Neural cell (in vitro differentiated cells): ENCODE data around the gene JOSD2. TPM values are rescaled to one million over a fixed set of nuclear protein-coding genes. Genes with fewer than 3 reads are reported as not detected.

Experiments used
- H2AFZ ChIP-seq: fragments of 200-600, 300-800 bp; sonication (generic), shearing (Covaris generic); 2 replicates; pipeline ENCODE4 v1.6.0; 2014; ENCODE audit warnings: low read depth, mild to moderate bottlenecking, antibody characterized with exemption, low read length, moderate library complexity
- H3F3A ChIP-seq: fragments of 200-600 bp; shearing (Covaris generic); 2 replicates; pipeline ENCODE4 v1.6.1; 2016; ENCODE audit warnings: mild to moderate bottlenecking, moderate library complexity, mixed read lengths, antibody characterized with exemption, low read length; ENCODE audit not compliant: insufficient read depth, poor library complexity, severe bottlenecking
- H3K27ac ChIP-seq: fragments of 200-600, 300-800 bp; sonication (generic), shearing (Covaris generic); 2 replicates; pipeline ENCODE4 v1.5.1; 2014; ENCODE audit warnings: mild to moderate bottlenecking, low read length, moderate library complexity
- H3K27me3 ChIP-seq: fragments of 300-800, 200-600 bp; sonication (generic), shearing (Covaris generic); 2 replicates; pipeline ENCODE4 v1.6.0; 2014; ENCODE audit warnings: mild to moderate bottlenecking, low read depth, low read length, moderate library complexity; ENCODE audit not compliant: insufficient read depth
- H3K36me3 ChIP-seq: fragments of 300-800, 200-600 bp; sonication (generic), shearing (Covaris generic); 2 replicates; pipeline ENCODE4 v1.5.1; 2014; ENCODE audit warnings: mild to moderate bottlenecking, antibody characterized with exemption, low read length, moderate library complexity; ENCODE audit not compliant: insufficient read depth
- H3K4me2 ChIP-seq: fragments of 300-800, 200-600 bp; sonication (generic), shearing (Covaris generic); 2 replicates; pipeline ENCODE4 v1.6.0; 2014; ENCODE audit warnings: mild to moderate bottlenecking, low read length
- H3K4me3 ChIP-seq: fragments of 300-800, 200-600 bp; sonication (generic), shearing (Covaris generic); 2 replicates; pipeline ENCODE4 v1.5.1; 2014; ENCODE audit warnings: mild to moderate bottlenecking, low read length, moderate library complexity
- H3K79me2 ChIP-seq: fragments of 200-600 bp; shearing (Covaris generic); replicated peaks from 2 replicates; pipeline ENCODE4 v1.6.0; 2014; ENCODE audit warnings: mild to moderate bottlenecking, low read length, moderate library complexity; ENCODE audit not compliant: insufficient read depth
- H3K9ac ChIP-seq: fragments of 300-800, 200-600 bp; sonication (generic), shearing (Covaris generic); 2 replicates; pipeline ENCODE4 v1.6.1; 2016; ENCODE audit warnings: mild to moderate bottlenecking, low read length, mixed read lengths
- H3K9me2 ChIP-seq: fragments of 200-600 bp; shearing (Covaris generic); 2 replicates; pipeline ENCODE4 v1.6.1; 2016; ENCODE audit warnings: mild to moderate bottlenecking, low read length, mixed read lengths; ENCODE audit not compliant: insufficient read depth
- H3K9me3 ChIP-seq: fragments of 200-600, 300-800 bp; sonication (generic), shearing (Covaris generic); 2 replicates; pipeline ENCODE4 v1.6.1; 2016; ENCODE audit warnings: mild to moderate bottlenecking, mixed run types, low read length, moderate library complexity, mixed read lengths
- H4K20me1 ChIP-seq: fragments of 200-600 bp; shearing (Covaris generic); 2 replicates; pipeline ENCODE4 v1.6.1; 2016; ENCODE audit warnings: mild to moderate bottlenecking, mixed run types; ENCODE audit not compliant: insufficient read depth
- EP300 ChIP-seq: fragments of 450-650 bp; conservative IDR thresholded peaks from 2 replicates; pipeline ENCODE4 v1.6.1; 2014; ENCODE audit warnings: antibody characterized with exemption, mild to moderate bottlenecking, moderate library complexity; ENCODE audit not compliant: poor library complexity, severe bottlenecking
- EZH2 ChIP-seq: fragments of 200-600, 300-800 bp; shearing (Covaris generic), sonication (generic); IDR thresholded peaks from 2 replicates; pipeline ENCODE4 v1.6.1; 2014; ENCODE audit warnings: antibody characterized with exemption, low read length, borderline replicate concordance, mild to moderate bottlenecking; ENCODE audit not compliant: insufficient read depth, poor library complexity, severe bottlenecking
- MXI1 ChIP-seq: fragments of 450-650 bp; conservative IDR thresholded peaks from 2 replicates; pipeline ENCODE4 v1.6.1; 2014; ENCODE audit warnings: antibody characterized with exemption, mild to moderate bottlenecking; ENCODE audit not compliant: poor library complexity, severe bottlenecking
- POLR2AphosphoS5 ChIP-seq: IDR thresholded peaks from 2 replicates; pipeline ENCODE4 v1.6.1; 2012
- RAD21 ChIP-seq: fragments of 450-650 bp; conservative IDR thresholded peaks from 2 replicates; pipeline ENCODE4 v1.6.1; 2014; ENCODE audit warnings: antibody characterized with exemption, mild to moderate bottlenecking, moderate library complexity
- REST ChIP-seq: IDR thresholded peaks from 2 replicates; pipeline ENCODE4 v1.6.1; 2012; ENCODE audit warnings: borderline replicate concordance
- SMC3 ChIP-seq: fragments of 450-650 bp; conservative IDR thresholded peaks from 2 replicates; pipeline ENCODE4 v1.6.1; 2014; ENCODE audit warnings: antibody characterized with exemption, mild to moderate bottlenecking, moderate library complexity; ENCODE audit not compliant: poor library complexity
- TAF1 ChIP-seq: IDR thresholded peaks from 2 replicates; pipeline ENCODE4 v1.6.1; 2012; ENCODE audit warnings: low read depth
- polyA plus RNA-seq: library from polyadenylated mRNA; depleted of rRNA; stranded (reverse); fragments of >200 nt; gene quantifications from 2 replicates; pipeline ENCODE4 v1.2.3, GENCODE V29; 2014
- TF ChIP-seq, protein P1 (sequence below): fragments of 450-650 bp; IDR thresholded peaks from 2 replicates; pipeline ENCODE4 v1.5.1; 2014; ENCODE audit warnings: antibody characterized with exemption, mild to moderate bottlenecking, moderate library complexity; ENCODE audit not compliant: poor library complexity, severe bottlenecking

Gene JOSD2
- polyA plus RNA-seq, 1 donor from 2014 or later: 10.7 TPM

GRCh38 chr19:50478901-50479715, 31.9 kb downstream of the JOSD2 start:
- no peaks in the 10 kb centered on the region for H3K27me3 ChIP-seq
- TF ChIP-seq TAF1: no peak
- no peak for TF ChIP-seq SMC3
- no peak for TF ChIP-seq REST
- no peak for TF ChIP-seq EP300
- TF ChIP-seq, protein P1, sequence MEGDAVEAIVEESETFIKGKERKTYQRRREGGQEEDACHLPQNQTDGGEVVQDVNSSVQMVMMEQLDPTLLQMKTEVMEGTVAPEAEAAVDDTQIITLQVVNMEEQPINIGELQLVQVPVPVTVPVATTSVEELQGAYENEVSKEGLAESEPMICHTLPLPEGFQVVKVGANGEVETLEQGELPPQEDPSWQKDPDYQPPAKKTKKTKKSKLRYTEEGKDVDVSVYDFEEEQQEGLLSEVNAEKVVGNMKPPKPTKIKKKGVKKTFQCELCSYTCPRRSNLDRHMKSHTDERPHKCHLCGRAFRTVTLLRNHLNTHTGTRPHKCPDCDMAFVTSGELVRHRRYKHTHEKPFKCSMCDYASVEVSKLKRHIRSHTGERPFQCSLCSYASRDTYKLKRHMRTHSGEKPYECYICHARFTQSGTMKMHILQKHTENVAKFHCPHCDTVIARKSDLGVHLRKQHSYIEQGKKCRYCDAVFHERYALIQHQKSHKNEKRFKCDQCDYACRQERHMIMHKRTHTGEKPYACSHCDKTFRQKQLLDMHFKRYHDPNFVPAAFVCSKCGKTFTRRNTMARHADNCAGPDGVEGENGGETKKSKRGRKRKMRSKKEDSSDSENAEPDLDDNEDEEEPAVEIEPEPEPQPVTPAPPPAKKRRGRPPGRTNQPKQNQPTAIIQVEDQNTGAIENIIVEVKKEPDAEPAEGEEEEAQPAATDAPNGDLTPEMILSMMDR: no peak
- no peak for TF ChIP-seq EZH2
- TF ChIP-seq MXI1: no peak
- TF ChIP-seq POLR2AphosphoS5: no peak
- no peak for TF ChIP-seq RAD21
- peaks cover 3% of the 10 kb centered on the region for H3F3A ChIP-seq
- no peaks in the 10 kb centered on the region for H3K9me3 ChIP-seq
- no peak overlapping the region for H3K4me2 ChIP-seq
- H3K4me3 ChIP-seq: no peak overlapping the region
- H3K9ac ChIP-seq: no peak overlapping the region
- H4K20me1 ChIP-seq: no peaks in the 10 kb centered on the region
- no peak overlapping the region for H2AFZ ChIP-seq
- no peaks in the 10 kb centered on the region for H3K9me2 ChIP-seq
- H3K36me3 ChIP-seq: no peaks in the 10 kb centered on the region
- peaks cover 21% of the 10 kb centered on the region for H3K79me2 ChIP-seq
- H3K27ac ChIP-seq: no peak overlapping the region

- TF ChIP-seq, protein P1: no peak
- TF ChIP-seq MXI1: no peak
- TF ChIP-seq SMC3: no peak
- TF ChIP-seq POLR2AphosphoS5: no peak
- no peak for TF ChIP-seq TAF1
- TF ChIP-seq REST: no peak
- no peak for TF ChIP-seq EZH2
- Histone ChIP-seq H3K4me3 (peak overlapping the region; percentile 91), H3K9me2 (no peaks in the 10 kb centered on the region), H3K9ac (no peak overlapping the region), H3K36me3 (no peaks in the 10 kb centered on the region), H3K27ac (no peak overlapping the region), H3K4me2 (no peak overlapping the region), H3K79me2 (peaks cover 21% of the 10 kb centered on the region), H3F3A (peaks cover 3% of the 10 kb centered on the region), H3K27me3 (no peaks in the 10 kb centered on the region), H4K20me1 (no peaks in the 10 kb centered on the region), H2AFZ (no peak overlapping the region), H3K9me3 (no peaks in the 10 kb centered on the region)
Observed at GRCh38 chr19:50477751-50478515, 33.1 kb downstream of the JOSD2 start.
